Prostate gland (tissue), 2 donors: ENCODE measurements around the gene TM7SF2. TPM values are rescaled to one million over a fixed set of nuclear protein-coding genes. Genes with fewer than 3 reads are reported as not detected.

Source experiments
- DNase-seq: peaks from one replicate; pipeline ENCODE4 v3.0.0-alpha.2; 2019; ENCODE audit warnings: low spot score
- H3K27ac ChIP-seq, 2 donors: fragments of 200-600 bp; sonication (generic); 2 replicates each; pipeline ENCODE4 v1.5.1; 2017 to 2019
- H3K27me3 ChIP-seq: fragments of 200-600 bp; sonication (generic); replicated peaks from 2 replicates; pipeline ENCODE4 v1.5.1; 2019; ENCODE audit not compliant: insufficient read depth
- H3K36me3 ChIP-seq, 2 donors: fragments of 200-600 bp; sonication (generic); 1 replicate in 1 of 2; 2 replicates in 1 of 2; pipeline versions ENCODE4 v1.5.1 to v1.8.1; 2017 to 2019
- H3K4me1 ChIP-seq: fragments of 200-600 bp; sonication (generic); replicated peaks from 2 replicates; pipeline ENCODE4 v1.5.1; 2019
- H3K4me3 ChIP-seq, 2 donors: fragments of 200-600 bp; sonication (generic); 2 replicates each; pipeline ENCODE4 v1.5.1; 2017 to 2019
- H3K9me3 ChIP-seq: fragments of 200-600 bp; sonication (generic); 2 replicates; pipeline ENCODE4 v1.5.1; 2017
- POLR2A ChIP-seq: fragments of 450-650 bp; IDR thresholded peaks from one replicate; pipeline ENCODE4 v1.6.1; 2016; ENCODE audit warnings: antibody characterized with exemption, mild to moderate bottlenecking
- POLR2AphosphoS5 ChIP-seq: sonication (generic); formaldehyde crosslinking; IDR thresholded peaks from one replicate; pipeline ENCODE4 v1.6.1; 2017; ENCODE audit warnings: antibody characterized with exemption
- WGBS: methylation state at CpG from one replicate; pipeline ENCODE4 v1.1.5; 2018; 5-methylcytosine and 5-hydroxymethylcytosine counted together
- intact Hi-C: fragments of 100-400 bp; cut with DNase I; formaldehyde crosslinking; loops from one replicate; pipeline ENCODE4 v1.14.2; 2022
- total RNA-seq, 2 donors: library from RNA; depleted of rRNA; stranded (reverse); fragments of >200 nt; gene quantifications; one replicate each; pipeline ENCODE4 v1.1.0, GENCODE V29; 2016
- TF ChIP-seq, protein P1 (sequence below), 4 experiments: fragments of 200-600 bp in 2 of 4; fragments of 450-650 bp in 2 of 4; sonication (generic) in 2 of 4; IDR thresholded peaks; 1 replicate in 3 of 4; 2 replicates in 1 of 4; pipeline ENCODE4 v1.5.1; 2016 to 2019; ENCODE audit warnings: antibody characterized with exemption in 4 of 4, mild to moderate bottlenecking in 2 of 4, moderate library complexity in 2 of 4

Gene TM7SF2
- total RNA-seq, 2 donors from 2014 or later = 73.9 to 185 TPM

DNA sequence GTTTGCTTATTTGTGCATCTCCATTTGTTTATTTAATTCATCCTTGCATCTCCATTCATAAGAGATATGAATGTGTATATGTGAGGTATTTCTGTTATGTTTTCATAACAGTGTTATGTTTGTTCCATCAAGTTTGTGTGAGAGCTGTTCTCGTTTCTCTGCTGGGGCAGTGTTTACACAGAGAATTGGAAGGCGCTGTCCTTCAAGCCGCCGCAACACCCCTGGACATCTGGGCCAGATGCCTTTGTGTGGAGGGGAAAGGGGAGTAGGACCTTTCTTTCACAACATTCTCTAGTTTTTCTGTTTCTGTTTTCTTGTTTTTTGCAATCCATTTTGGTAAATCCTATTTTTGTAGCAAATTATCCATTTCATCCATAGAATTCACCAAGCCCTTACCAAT lies 7.0 kb upstream of the TM7SF2 start:
- H3K36me3 ChIP-seq = no peaks in the 10 kb centered on the region
- intact Hi-C loops = no loop called here
- DNase-seq = no peak
- peak overlapping the region; percentile 18 to 58 for H3K27ac ChIP-seq
- H3K9me3 ChIP-seq = no peaks in the 10 kb centered on the region
- no peak for TF ChIP-seq POLR2A
- no peak for TF ChIP-seq POLR2AphosphoS5
- TF ChIP-seq, protein P1, sequence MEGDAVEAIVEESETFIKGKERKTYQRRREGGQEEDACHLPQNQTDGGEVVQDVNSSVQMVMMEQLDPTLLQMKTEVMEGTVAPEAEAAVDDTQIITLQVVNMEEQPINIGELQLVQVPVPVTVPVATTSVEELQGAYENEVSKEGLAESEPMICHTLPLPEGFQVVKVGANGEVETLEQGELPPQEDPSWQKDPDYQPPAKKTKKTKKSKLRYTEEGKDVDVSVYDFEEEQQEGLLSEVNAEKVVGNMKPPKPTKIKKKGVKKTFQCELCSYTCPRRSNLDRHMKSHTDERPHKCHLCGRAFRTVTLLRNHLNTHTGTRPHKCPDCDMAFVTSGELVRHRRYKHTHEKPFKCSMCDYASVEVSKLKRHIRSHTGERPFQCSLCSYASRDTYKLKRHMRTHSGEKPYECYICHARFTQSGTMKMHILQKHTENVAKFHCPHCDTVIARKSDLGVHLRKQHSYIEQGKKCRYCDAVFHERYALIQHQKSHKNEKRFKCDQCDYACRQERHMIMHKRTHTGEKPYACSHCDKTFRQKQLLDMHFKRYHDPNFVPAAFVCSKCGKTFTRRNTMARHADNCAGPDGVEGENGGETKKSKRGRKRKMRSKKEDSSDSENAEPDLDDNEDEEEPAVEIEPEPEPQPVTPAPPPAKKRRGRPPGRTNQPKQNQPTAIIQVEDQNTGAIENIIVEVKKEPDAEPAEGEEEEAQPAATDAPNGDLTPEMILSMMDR (IDR thresholded peaks at IDR 0.05) = no peak
- H3K4me3 ChIP-seq = no peak overlapping the region
- H3K4me1 ChIP-seq = peaks cover 21% of the 10 kb centered on the region
- 55% methylated on average over 4 of the region's 4 CpGs for WGBS
- no peaks in the 10 kb centered on the region for H3K27me3 ChIP-seq

DNA sequence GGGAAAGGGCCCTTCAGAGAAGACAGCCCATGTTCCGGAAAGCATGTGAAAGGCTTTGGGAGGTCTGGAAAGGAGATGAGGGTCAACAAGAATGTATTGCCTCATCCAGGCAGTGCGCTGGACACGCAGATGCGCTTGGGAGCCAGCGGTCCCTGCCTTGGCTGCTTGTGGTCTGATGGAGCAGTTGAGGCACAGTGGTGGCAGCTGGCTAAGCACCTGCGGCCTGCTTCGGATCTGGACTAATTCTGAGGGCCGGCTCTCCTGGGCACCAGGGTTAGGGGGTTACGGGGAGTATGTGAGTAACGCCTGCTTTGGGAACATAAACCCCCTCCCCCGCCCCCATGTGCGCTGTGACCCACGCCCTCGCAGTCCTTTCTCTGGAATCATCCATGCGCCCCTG lies 4.6 kb upstream of the TM7SF2 start:
- Histone ChIP-seq H3K4me3 (no peak overlapping the region), H3K27ac (no peak overlapping the region), H3K27me3 (no peaks in the 10 kb centered on the region), H3K4me1 (peaks cover 15% of the 10 kb centered on the region), H3K36me3 (no peaks in the 10 kb centered on the region), H3K9me3 (no peaks in the 10 kb centered on the region)
- no peak for TF ChIP-seq POLR2AphosphoS5
- TF ChIP-seq, protein P1 (IDR thresholded peaks at IDR 0.05) = no peak
- TF ChIP-seq POLR2A = no peak
- no peak for DNase-seq
- intact Hi-C loops = no loop called here
- WGBS = 94% methylated on average over 15 of the region's 15 CpGs

DNA sequence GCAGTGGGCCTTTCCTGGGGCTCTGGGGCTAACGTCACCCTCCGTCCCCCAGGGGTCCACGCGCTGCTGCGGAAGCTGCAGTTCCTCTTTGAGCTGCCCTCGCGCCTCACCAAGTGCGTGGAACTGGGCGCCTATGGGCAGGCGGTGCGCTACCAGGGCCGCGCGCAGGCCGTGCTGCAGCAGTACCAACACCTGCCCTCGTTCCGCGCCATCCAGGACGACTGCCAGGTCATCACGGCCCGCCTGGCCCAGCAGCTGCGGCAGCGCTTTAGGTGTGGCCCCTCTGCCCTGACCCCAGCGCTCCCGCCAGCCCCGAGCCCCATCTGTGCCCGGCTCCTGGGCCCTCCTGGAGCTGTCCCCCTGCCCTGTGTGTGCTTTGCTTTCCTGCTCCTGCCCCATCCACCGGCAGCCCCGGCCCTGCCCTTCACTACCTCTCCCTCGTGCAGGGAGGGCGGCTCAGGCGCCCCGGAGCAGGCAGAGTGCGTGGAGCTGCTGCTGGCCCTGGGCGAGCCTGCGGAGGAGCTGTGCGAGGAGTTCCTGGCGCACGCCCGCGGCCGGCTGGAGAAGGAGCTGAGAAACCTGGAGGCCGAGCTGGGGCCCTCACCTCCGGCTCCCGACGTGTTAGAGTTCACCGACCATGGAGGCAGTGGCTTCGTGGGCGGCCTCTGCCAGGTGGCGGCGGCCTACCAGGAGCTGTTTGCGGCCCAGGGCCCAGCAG lies 3.8 kb upstream of the TM7SF2 start:
- no peaks in the 10 kb centered on the region for H3K36me3 ChIP-seq

DNA sequence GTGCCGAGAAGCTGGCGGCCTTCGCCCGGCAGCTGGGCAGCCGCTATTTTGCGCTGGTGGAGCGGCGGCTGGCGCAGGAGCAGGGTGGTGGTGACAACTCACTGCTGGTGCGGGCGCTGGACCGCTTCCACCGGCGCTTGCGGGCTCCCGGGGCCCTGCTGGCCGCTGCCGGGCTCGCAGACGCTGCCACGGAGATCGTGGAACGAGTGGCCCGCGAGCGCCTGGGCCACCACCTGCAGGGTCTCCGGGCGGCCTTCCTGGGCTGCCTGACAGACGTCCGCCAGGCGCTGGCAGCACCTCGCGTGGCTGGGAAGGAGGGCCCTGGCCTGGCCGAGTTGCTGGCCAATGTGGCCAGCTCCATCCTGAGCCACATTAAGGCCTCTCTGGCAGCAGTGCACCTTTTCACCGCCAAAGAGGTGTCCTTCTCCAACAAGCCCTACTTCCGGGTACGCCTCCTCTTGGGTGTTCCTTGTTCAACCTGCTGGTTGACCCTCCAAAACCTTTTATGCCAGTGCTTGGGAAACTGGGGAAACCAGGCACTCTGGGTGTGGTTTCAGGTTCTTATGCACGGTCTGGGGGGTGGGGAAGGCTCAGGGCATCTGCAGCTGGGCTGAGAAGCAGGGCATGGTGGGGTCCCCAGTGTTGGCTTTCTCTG lies 3.1 kb upstream of the TM7SF2 start:
- no peak for DNase-seq
- Histone ChIP-seq H3K27ac (peak overlapping the region; percentile 30 to 33), H3K27me3 (no peaks in the 10 kb centered on the region)

More for the DNA sequence above, 3.8 kb upstream of the TM7SF2 start:
- Histone ChIP-seq H3K4me3 (no peak overlapping the region), H3K9me3 (no peaks in the 10 kb centered on the region), H3K4me1 (peaks cover 11% of the 10 kb centered on the region), H3K27ac (peak overlapping the region; percentile 30 to 33), H3K27me3 (no peaks in the 10 kb centered on the region)
- TF ChIP-seq POLR2A (no peak), POLR2AphosphoS5 (no peak)
- TF ChIP-seq, protein P1 (IDR thresholded peaks at IDR 0.05) = no peak
- DNase-seq = no peak
- intact Hi-C loops = no loop called here
- WGBS = 93% methylated on average over 51 of the region's 52 CpGs

More for the DNA sequence above, 3.1 kb upstream of the TM7SF2 start:
- no peak overlapping the region for H3K4me3 ChIP-seq
- no peaks in the 10 kb centered on the region for H3K36me3 ChIP-seq
- TF ChIP-seq POLR2A (no peak), POLR2AphosphoS5 (peak; percentile 70)
- TF ChIP-seq, protein P1 (IDR thresholded peaks at IDR 0.05) = no peak
- no peaks in the 10 kb centered on the region for H3K9me3 ChIP-seq
- peaks cover 13% of the 10 kb centered on the region for H3K4me1 ChIP-seq
- WGBS = 94% methylated on average over 35 of the region's 38 CpGs
- intact Hi-C loops = no loop called here
